ENCODE measurements around the gene GALNT2.

Gene GALNT2

GRCh38 chr1:230222678-230223077 is 155.6 kb downstream of the GALNT2 start:
- WGBS, result no CpG with 5 or more reads among the region's 2 CpGs
- H3K9ac ChIP-seq (ENCODE audit: low read depth, low read length), result no peak overlapping the region
- no peak overlapping the region for H3K4me3 ChIP-seq (ENCODE audit: low read length)
- no peak overlapping the region for H3K27ac ChIP-seq (ENCODE audit: low read depth, low read length)
- no peaks in the 10 kb centered on the region for H3K27me3 ChIP-seq (ENCODE audit: insufficient read depth, low read length)
- no peaks in the 10 kb centered on the region for H3K36me3 ChIP-seq (ENCODE audit: insufficient read depth, low read length)
- no peaks in the 10 kb centered on the region for H3K9me3 ChIP-seq (ENCODE audit: insufficient read depth, low read depth, low read length)
- H3K4me1 ChIP-seq (ENCODE audit: insufficient read depth, low read length), result peaks cover 14% of the 10 kb centered on the region

- no peaks in the 10 kb centered on the region for H3K9me3 ChIP-seq (ENCODE audit: insufficient read depth, low read depth, low read length)
- no peaks in the 10 kb centered on the region for H3K36me3 ChIP-seq (ENCODE audit: insufficient read depth, low read length)
- peaks cover 14% of the 10 kb centered on the region for H3K4me1 ChIP-seq (ENCODE audit: insufficient read depth, low read length)
- 93% methylated on average over 18 of the region's 18 CpGs for WGBS
- H3K9ac ChIP-seq (ENCODE audit: low read depth, low read length), result no peak overlapping the region
- no peak overlapping the region for H3K27ac ChIP-seq (ENCODE audit: low read depth, low read length)
- no peak overlapping the region for H3K4me3 ChIP-seq (ENCODE audit: low read length)
- no peaks in the 10 kb centered on the region for H3K27me3 ChIP-seq (ENCODE audit: insufficient read depth, low read length)
Observed at GRCh38 chr1:230224101-230224960, 157.3 kb downstream of the GALNT2 start.

GRCh38 chr1:230226007-230226800 is 159.2 kb downstream of the GALNT2 start:
- Histone ChIP-seq H3K4me1 (ENCODE audit: insufficient read depth, low read length) (peaks cover 22% of the 10 kb centered on the region), H3K9ac (ENCODE audit: low read depth, low read length) (no peak overlapping the region), H3K27me3 (ENCODE audit: insufficient read depth, low read length) (no peaks in the 10 kb centered on the region), H3K36me3 (ENCODE audit: insufficient read depth, low read length) (no peaks in the 10 kb centered on the region), H3K27ac (ENCODE audit: low read depth, low read length) (no peak overlapping the region), H3K9me3 (ENCODE audit: insufficient read depth, low read depth, low read length) (no peaks in the 10 kb centered on the region), H3K4me3 (ENCODE audit: low read length) (no peak overlapping the region)
- 89% methylated on average over 16 of the region's 16 CpGs for WGBS

GRCh38 chr1:230226814-230227213 is 159.8 kb downstream of the GALNT2 start:
- Histone ChIP-seq H3K9ac (ENCODE audit: low read depth, low read length) (no peak overlapping the region), H3K4me3 (ENCODE audit: low read length) (no peak overlapping the region), H3K36me3 (ENCODE audit: insufficient read depth, low read length) (no peaks in the 10 kb centered on the region), H3K27ac (ENCODE audit: low read depth, low read length) (no peak overlapping the region), H3K27me3 (ENCODE audit: insufficient read depth, low read length) (no peaks in the 10 kb centered on the region), H3K4me1 (ENCODE audit: insufficient read depth, low read length) (peaks cover 26% of the 10 kb centered on the region), H3K9me3 (ENCODE audit: insufficient read depth, low read depth, low read length) (no peaks in the 10 kb centered on the region)

GRCh38 chr1:230228236-230228897 is 161.3 kb downstream of the GALNT2 start:
- WGBS, result 88% methylated on average over 8 of the region's 9 CpGs
- peaks cover 38% of the 10 kb centered on the region for H3K4me1 ChIP-seq (ENCODE audit: insufficient read depth, low read length)
- H3K27ac ChIP-seq (ENCODE audit: low read depth, low read length), result no peak overlapping the region
- H3K9me3 ChIP-seq (ENCODE audit: insufficient read depth, low read depth, low read length), result no peaks in the 10 kb centered on the region
- no peak overlapping the region for H3K9ac ChIP-seq (ENCODE audit: low read depth, low read length)
- H3K36me3 ChIP-seq (ENCODE audit: insufficient read depth, low read length), result no peaks in the 10 kb centered on the region
- H3K4me3 ChIP-seq (ENCODE audit: low read length), result no peak overlapping the region
- H3K27me3 ChIP-seq (ENCODE audit: insufficient read depth, low read length), result no peaks in the 10 kb centered on the region

- no peak overlapping the region for H3K27ac ChIP-seq (ENCODE audit: low read depth, low read length)
- no peaks in the 10 kb centered on the region for H3K27me3 ChIP-seq (ENCODE audit: insufficient read depth, low read length)
- no peaks in the 10 kb centered on the region for H3K9me3 ChIP-seq (ENCODE audit: insufficient read depth, low read depth, low read length)
- H3K4me3 ChIP-seq (ENCODE audit: low read length), result no peak overlapping the region
- H3K9ac ChIP-seq (ENCODE audit: low read depth, low read length), result no peak overlapping the region
- peaks cover 38% of the 10 kb centered on the region for H3K4me1 ChIP-seq (ENCODE audit: insufficient read depth, low read length)
- 92% methylated on average over 7 of the region's 7 CpGs for WGBS
- H3K36me3 ChIP-seq (ENCODE audit: insufficient read depth, low read length), result no peaks in the 10 kb centered on the region
Observed at GRCh38 chr1:230230273-230230672, 163.2 kb downstream of the GALNT2 start.

- H3K36me3 ChIP-seq (ENCODE audit: insufficient read depth, low read length), result no peaks in the 10 kb centered on the region
- H3K27ac ChIP-seq (ENCODE audit: low read depth, low read length), result peak overlapping the region; percentile 32; the same call in 1 of the 2 replicates
- no peak overlapping the region for H3K4me3 ChIP-seq (ENCODE audit: low read length)
- WGBS, result 60% methylated on average over 7 of the region's 8 CpGs
- no peaks in the 10 kb centered on the region for H3K9me3 ChIP-seq (ENCODE audit: insufficient read depth, low read depth, low read length)
- no peak overlapping the region for H3K9ac ChIP-seq (ENCODE audit: low read depth, low read length)
- peaks cover 33% of the 10 kb centered on the region for H3K4me1 ChIP-seq (ENCODE audit: insufficient read depth, low read length)
- no peaks in the 10 kb centered on the region for H3K27me3 ChIP-seq (ENCODE audit: insufficient read depth, low read length)
Observed at GRCh38 chr1:230230948-230231773, 164.1 kb downstream of the GALNT2 start.

- no peak overlapping the region for H3K4me3 ChIP-seq (ENCODE audit: low read length)
- H3K27ac ChIP-seq (ENCODE audit: low read depth, low read length), result no peak overlapping the region
- 63% methylated on average over 6 of the region's 7 CpGs for WGBS
- H3K27me3 ChIP-seq (ENCODE audit: insufficient read depth, low read length), result no peaks in the 10 kb centered on the region
- H3K9ac ChIP-seq (ENCODE audit: low read depth, low read length), result no peak overlapping the region
- H3K9me3 ChIP-seq (ENCODE audit: insufficient read depth, low read depth, low read length), result no peaks in the 10 kb centered on the region
- H3K4me1 ChIP-seq (ENCODE audit: insufficient read depth, low read length), result peaks cover 30% of the 10 kb centered on the region
- H3K36me3 ChIP-seq (ENCODE audit: insufficient read depth, low read length), result no peaks in the 10 kb centered on the region
Observed at GRCh38 chr1:230231774-230232145, 164.7 kb downstream of the GALNT2 start.

GRCh38 chr1:230232371-230232771 is 165.3 kb downstream of the GALNT2 start:
- no peak overlapping the region for H3K9ac ChIP-seq (ENCODE audit: low read depth, low read length)
- peak overlapping the region; percentile 21; the same call in 1 of the 2 replicates for H3K27ac ChIP-seq (ENCODE audit: low read depth, low read length)
- WGBS, result 9% methylated on average over 10 of the region's 10 CpGs
- peaks cover 30% of the 10 kb centered on the region for H3K4me1 ChIP-seq (ENCODE audit: insufficient read depth, low read length)
- no peaks in the 10 kb centered on the region for H3K9me3 ChIP-seq (ENCODE audit: insufficient read depth, low read depth, low read length)
- H3K27me3 ChIP-seq (ENCODE audit: insufficient read depth, low read length), result no peaks in the 10 kb centered on the region
- 0 out of 2 replicates have a peak, but pooled peaks cover under 1% of the 10 kb centered on the region for H3K36me3 ChIP-seq (ENCODE audit: insufficient read depth, low read length)
- peak overlapping the region; percentile 12; the same call in 1 of the 2 replicates for H3K4me3 ChIP-seq (ENCODE audit: low read length)

GRCh38 chr1:230233786-230234185 is 166.7 kb downstream of the GALNT2 start:
- Histone ChIP-seq H3K9ac (ENCODE audit: low read depth, low read length) (no peak overlapping the region), H3K4me3 (ENCODE audit: low read length) (no peak overlapping the region), H3K9me3 (ENCODE audit: insufficient read depth, low read depth, low read length) (no peaks in the 10 kb centered on the region), H3K27me3 (ENCODE audit: insufficient read depth, low read length) (no peaks in the 10 kb centered on the region), H3K36me3 (ENCODE audit: insufficient read depth, low read length) (0 out of 2 replicates have a peak, but pooled peaks cover 6% of the 10 kb centered on the region), H3K27ac (ENCODE audit: low read depth, low read length) (no peak overlapping the region), H3K4me1 (ENCODE audit: insufficient read depth, low read length) (peaks cover 30% of the 10 kb centered on the region)
- 82% methylated on average over 4 of the region's 4 CpGs for WGBS
